WTC11 (cell line): Measurements from ENCODE around the gene ELOVL5. TPM values are rescaled to one million over a fixed set of nuclear protein-coding genes. Genes with fewer than 3 reads are reported as not detected.

ENCODE experiments used
- AR ChIP-seq: fragments of 250-450 bp; sonication (Bioruptor Pico); IDR thresholded peaks from 2 replicates; pipeline ENCODE4 v1.9.0; 2021; ENCODE audit warnings: mild to moderate bottlenecking
- ARID4B ChIP-seq: sonication (generic); formaldehyde crosslinking; IDR thresholded peaks from 2 replicates; pipeline ENCODE4 v1.8.0; 2023; ENCODE audit warnings: missing genetic modification reagents, mild to moderate bottlenecking, borderline replicate concordance
- CDX4 ChIP-seq: fragments of 250-450 bp; sonication (Bioruptor Pico); IDR thresholded peaks from 2 replicates; pipeline ENCODE4 v1.9.0; 2021; ENCODE audit warnings: moderate library complexity, mild to moderate bottlenecking, inconsistent platforms, borderline replicate concordance
- CREM ChIP-seq: sonication (generic); formaldehyde crosslinking; IDR thresholded peaks from 2 replicates; pipeline ENCODE4 v1.8.1; 2022; ENCODE audit warnings: mild to moderate bottlenecking, missing genetic modification reagents, moderate library complexity
- FOXJ3 ChIP-seq: sonication (generic); formaldehyde crosslinking; IDR thresholded peaks from 2 replicates; pipeline ENCODE4 v1.9.0; 2021; ENCODE audit warnings: missing genetic modification reagents, mild to moderate bottlenecking, borderline replicate concordance
- FOXP1 ChIP-seq: sonication (generic); formaldehyde crosslinking; IDR thresholded peaks from 2 replicates; pipeline ENCODE4 v1.8.0; 2022; ENCODE audit warnings: missing genetic modification reagents, mild to moderate bottlenecking, moderate library complexity, borderline replicate concordance
- HMGXB4 ChIP-seq: sonication (generic); formaldehyde crosslinking; IDR thresholded peaks from 2 replicates; pipeline ENCODE4 v1.8.1; 2023; ENCODE audit warnings: mild to moderate bottlenecking, moderate library complexity, missing genetic modification reagents
- JUN ChIP-seq: sonication (generic); formaldehyde crosslinking; IDR thresholded peaks from 2 replicates; pipeline ENCODE4 v1.8.0; 2023; ENCODE audit warnings: mild to moderate bottlenecking, missing genetic modification reagents
- MXD4 ChIP-seq: fragments of 250-450 bp; sonication (Bioruptor Pico); IDR thresholded peaks from 2 replicates; pipeline ENCODE4 v1.8.0; 2021; ENCODE audit warnings: mild to moderate bottlenecking, moderate library complexity, borderline replicate concordance
- MYBL2 ChIP-seq: sonication (generic); formaldehyde crosslinking; IDR thresholded peaks from 2 replicates; pipeline ENCODE4 v1.8.1; 2023; ENCODE audit warnings: mild to moderate bottlenecking, moderate library complexity, missing genetic modification reagents
- NFE2L1 ChIP-seq: sonication (generic); formaldehyde crosslinking; IDR thresholded peaks from 2 replicates; pipeline ENCODE4 v1.8.1; 2023; ENCODE audit warnings: missing genetic modification reagents
- PRRX2 ChIP-seq: fragments of 250-450 bp; sonication (Bioruptor Pico); IDR thresholded peaks from 2 replicates; pipeline ENCODE4 v1.8.0; 2021; ENCODE audit warnings: mild to moderate bottlenecking
- SP1 ChIP-seq: sonication (generic); formaldehyde crosslinking; conservative IDR thresholded peaks from 2 replicates; pipeline ENCODE4 v1.8.1; 2022; ENCODE audit warnings: missing genetic modification reagents
- TEAD4 ChIP-seq: sonication (generic); formaldehyde crosslinking; IDR thresholded peaks from 2 replicates; pipeline ENCODE4 v1.8.0; 2022; ENCODE audit warnings: mild to moderate bottlenecking, missing genetic modification reagents
- ZBTB21 ChIP-seq: sonication (generic); formaldehyde crosslinking; IDR thresholded peaks from 2 replicates; pipeline ENCODE4 v1.8.1; 2023; ENCODE audit warnings: mild to moderate bottlenecking, missing genetic modification reagents, borderline replicate concordance
- ZMAT4 ChIP-seq: fragments of 250-450 bp; sonication (Bioruptor Pico); IDR thresholded peaks from 2 replicates; pipeline ENCODE4 v1.9.0; 2021; ENCODE audit warnings: mild to moderate bottlenecking
- ZNF232 ChIP-seq: sonication (generic); formaldehyde crosslinking; IDR thresholded peaks from 2 replicates; pipeline ENCODE4 v1.8.0; 2022; ENCODE audit warnings: mild to moderate bottlenecking, missing genetic modification reagents
- ZNF317 ChIP-seq: sonication (generic); formaldehyde crosslinking; IDR thresholded peaks from 2 replicates; pipeline ENCODE4 v1.8.1; 2023; ENCODE audit warnings: low read depth, mild to moderate bottlenecking, moderate library complexity, missing genetic modification reagents, borderline replicate concordance
- ZNF396 ChIP-seq: fragments of 250-450 bp; sonication (Bioruptor Pico); IDR thresholded peaks from 2 replicates; pipeline ENCODE4 v1.8.0; 2021; ENCODE audit warnings: mild to moderate bottlenecking, moderate library complexity, borderline replicate concordance
- total RNA-seq: library from RNA; stranded (reverse); gene quantifications from 3 replicates; pipeline ENCODE4 v1.2.3, GENCODE V29; 2021
- TF ChIP-seq, protein P1 (sequence below): sonication (generic); formaldehyde crosslinking; conservative IDR thresholded peaks from 2 replicates; pipeline ENCODE4 v1.8.1; 2022; ENCODE audit warnings: mild to moderate bottlenecking, missing genetic modification reagents
- TF ChIP-seq, protein P2 (sequence below): sonication (generic); formaldehyde crosslinking; IDR thresholded peaks from 2 replicates; pipeline ENCODE4 v1.8.1; 2022; ENCODE audit warnings: mild to moderate bottlenecking, moderate library complexity, missing genetic modification reagents
- TF ChIP-seq, protein P3 (sequence below): sonication (generic); formaldehyde crosslinking; IDR thresholded peaks from 2 replicates; pipeline ENCODE4 v1.8.0; 2022; ENCODE audit warnings: mild to moderate bottlenecking, missing genetic modification reagents
- TF ChIP-seq, protein P4 (sequence below): fragments of 200-600 bp; IDR thresholded peaks from 2 replicates; pipeline ENCODE4 v1.8.0; 2022; ENCODE audit warnings: antibody characterized with exemption
- TF ChIP-seq, protein P5 (sequence below): sonication (generic); formaldehyde crosslinking; IDR thresholded peaks from 2 replicates; pipeline ENCODE4 v1.8.0; 2022; ENCODE audit warnings: mild to moderate bottlenecking, missing genetic modification reagents

ELOVL5 gene
- total RNA-seq, 1 experiment from 2014 or later: 122 TPM

GRCh38 chr6:53359095-53359842 is 10.5 kb upstream of the ELOVL5 start (continued):
- TF ChIP-seq ARID4B (CRISPR knock-in tag) (no peak; the same call in 1 of the 2 replicates), FOXJ3 (CRISPR knock-in tag) (no peak), ZBTB21 (CRISPR knock-in tag) (no peak), FOXP1 (peak; percentile 65; the same call in 1 of the 2 replicates), MYBL2 (no peak), MXD4 (CRISPR knock-in tag) (no peak), HMGXB4 (CRISPR knock-in tag) (peak; percentile 63; the same call in 1 of the 2 replicates), SP1 (CRISPR knock-in tag) (peak; percentile 96), JUN (CRISPR knock-in tag) (no peak), CREM (CRISPR knock-in tag) (peak; percentile 57; the same call in 1 of the 2 replicates), ZNF396 (CRISPR knock-in tag) (no peak), PRRX2 (no peak), AR (CRISPR knock-in tag) (no peak), ZMAT4 (no peak), ZNF317 (CRISPR knock-in tag) (no peak; the same call in 1 of the 2 replicates), ZNF232 (CRISPR knock-in tag) (no peak), TEAD4 (CRISPR knock-in tag) (no peak), NFE2L1 (CRISPR knock-in tag) (no peak), CDX4 (no peak)
- TF ChIP-seq, protein P1, sequence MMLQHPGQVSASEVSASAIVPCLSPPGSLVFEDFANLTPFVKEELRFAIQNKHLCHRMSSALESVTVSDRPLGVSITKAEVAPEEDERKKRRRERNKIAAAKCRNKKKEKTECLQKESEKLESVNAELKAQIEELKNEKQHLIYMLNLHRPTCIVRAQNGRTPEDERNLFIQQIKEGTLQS: no peak
- TF ChIP-seq, protein P2, sequence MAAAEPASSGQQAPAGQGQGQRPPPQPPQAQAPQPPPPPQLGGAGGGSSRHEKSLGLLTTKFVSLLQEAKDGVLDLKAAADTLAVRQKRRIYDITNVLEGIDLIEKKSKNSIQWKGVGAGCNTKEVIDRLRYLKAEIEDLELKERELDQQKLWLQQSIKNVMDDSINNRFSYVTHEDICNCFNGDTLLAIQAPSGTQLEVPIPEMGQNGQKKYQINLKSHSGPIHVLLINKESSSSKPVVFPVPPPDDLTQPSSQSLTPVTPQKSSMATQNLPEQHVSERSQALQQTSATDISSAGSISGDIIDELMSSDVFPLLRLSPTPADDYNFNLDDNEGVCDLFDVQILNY (CRISPR knock-in tag): peak; percentile 95
- TF ChIP-seq, protein P3, sequence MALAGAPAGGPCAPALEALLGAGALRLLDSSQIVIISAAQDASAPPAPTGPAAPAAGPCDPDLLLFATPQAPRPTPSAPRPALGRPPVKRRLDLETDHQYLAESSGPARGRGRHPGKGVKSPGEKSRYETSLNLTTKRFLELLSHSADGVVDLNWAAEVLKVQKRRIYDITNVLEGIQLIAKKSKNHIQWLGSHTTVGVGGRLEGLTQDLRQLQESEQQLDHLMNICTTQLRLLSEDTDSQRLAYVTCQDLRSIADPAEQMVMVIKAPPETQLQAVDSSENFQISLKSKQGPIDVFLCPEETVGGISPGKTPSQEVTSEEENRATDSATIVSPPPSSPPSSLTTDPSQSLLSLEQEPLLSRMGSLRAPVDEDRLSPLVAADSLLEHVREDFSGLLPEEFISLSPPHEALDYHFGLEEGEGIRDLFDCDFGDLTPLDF (CRISPR knock-in tag): no peak
- TF ChIP-seq, protein P4, sequence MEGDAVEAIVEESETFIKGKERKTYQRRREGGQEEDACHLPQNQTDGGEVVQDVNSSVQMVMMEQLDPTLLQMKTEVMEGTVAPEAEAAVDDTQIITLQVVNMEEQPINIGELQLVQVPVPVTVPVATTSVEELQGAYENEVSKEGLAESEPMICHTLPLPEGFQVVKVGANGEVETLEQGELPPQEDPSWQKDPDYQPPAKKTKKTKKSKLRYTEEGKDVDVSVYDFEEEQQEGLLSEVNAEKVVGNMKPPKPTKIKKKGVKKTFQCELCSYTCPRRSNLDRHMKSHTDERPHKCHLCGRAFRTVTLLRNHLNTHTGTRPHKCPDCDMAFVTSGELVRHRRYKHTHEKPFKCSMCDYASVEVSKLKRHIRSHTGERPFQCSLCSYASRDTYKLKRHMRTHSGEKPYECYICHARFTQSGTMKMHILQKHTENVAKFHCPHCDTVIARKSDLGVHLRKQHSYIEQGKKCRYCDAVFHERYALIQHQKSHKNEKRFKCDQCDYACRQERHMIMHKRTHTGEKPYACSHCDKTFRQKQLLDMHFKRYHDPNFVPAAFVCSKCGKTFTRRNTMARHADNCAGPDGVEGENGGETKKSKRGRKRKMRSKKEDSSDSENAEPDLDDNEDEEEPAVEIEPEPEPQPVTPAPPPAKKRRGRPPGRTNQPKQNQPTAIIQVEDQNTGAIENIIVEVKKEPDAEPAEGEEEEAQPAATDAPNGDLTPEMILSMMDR: no peak
- TF ChIP-seq, protein P5, sequence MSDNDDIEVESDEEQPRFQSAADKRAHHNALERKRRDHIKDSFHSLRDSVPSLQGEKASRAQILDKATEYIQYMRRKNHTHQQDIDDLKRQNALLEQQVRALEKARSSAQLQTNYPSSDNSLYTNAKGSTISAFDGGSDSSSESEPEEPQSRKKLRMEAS (CRISPR knock-in tag): peak; percentile 65
